H1 (cell line): ENCODE results near the gene CHMP4A.

Experiments used
- POLR2AphosphoS5 ChIP-seq: IDR thresholded peaks from 2 replicates; pipeline ENCODE4 v1.6.1; 2011; ENCODE audit warnings: low read depth, low read length
- RNF2 ChIP-seq: fragments of 200-900, 300-1000 bp; sonication (generic); IDR thresholded peaks from 2 replicates; pipeline ENCODE4 v1.7.1; 2016; ENCODE audit warnings: borderline replicate concordance, low read depth, mild to moderate bottlenecking, antibody characterized with exemption, low read length; ENCODE audit not compliant: poor library complexity, severe bottlenecking; ENCODE audit errors: missing control alignments
- YY1 ChIP-seq: IDR thresholded peaks from 2 replicates; pipeline ENCODE4 v1.6.1; 2011; ENCODE audit warnings: low read depth, mild to moderate bottlenecking, low read length

- TF ChIP-seq YY1 (no peak), RNF2 (no peak), POLR2AphosphoS5 (no peak)
Observed at GRCh38 chr14:24198814-24199524, 14.3 kb downstream of the CHMP4A start.
